HG02970 (cell line): ENCODE results near the gene CAMK2B.

Experiments used
- ATAC-seq: cut with Tn5 transposase; IDR thresholded peaks from one replicate; pipeline ENCODE4 v1.9.1; 2021; ENCODE audit warnings: mild to moderate bottlenecking, moderate library complexity, moderate number of reproducible peaks; ENCODE audit not compliant: unreplicated experiment, low FRiP score

Gene CAMK2B

GRCh38 chr7:44325201-44325671 lies at the start of gene CAMK2B:
Gene CAMK2B, minus strand, starts transcription at chr7:44325594. Its CDS starts 173 bp downstream, at chr7:44325421.
- no peak for ATAC-seq

- no peak for ATAC-seq
Observed at GRCh38 chr7:44374007-44374763, 48.8 kb upstream of the CAMK2B start.

- ATAC-seq, result no peak
Observed at GRCh38 chr7:44373418-44373740, 48.0 kb upstream of the CAMK2B start.

- ATAC-seq, result no peak
Observed at GRCh38 chr7:44372560-44373417, 47.4 kb upstream of the CAMK2B start.

GRCh38 chr7:44368885-44369284 lies 43.5 kb upstream of the CAMK2B start:
- ATAC-seq, result no peak

- ATAC-seq, result no peak
Observed at GRCh38 chr7:44368455-44368854, 43.1 kb upstream of the CAMK2B start.

GRCh38 chr7:44367475-44368043 lies 42.2 kb upstream of the CAMK2B start:
- no peak for ATAC-seq

- ATAC-seq, result no peak
Observed at GRCh38 chr7:44366986-44367385, 41.6 kb upstream of the CAMK2B start.

- ATAC-seq, result no peak
Observed at GRCh38 chr7:44353668-44354067, 28.3 kb upstream of the CAMK2B start.

- ATAC-seq, result no peak
Observed at GRCh38 chr7:44348851-44349781, 23.7 kb upstream of the CAMK2B start.

- ATAC-seq, result no peak
Observed at GRCh38 chr7:44348300-44348699, 22.9 kb upstream of the CAMK2B start.

- no peak for ATAC-seq
Observed at GRCh38 chr7:44347546-44348114, 22.2 kb upstream of the CAMK2B start.

- ATAC-seq, result no peak
Observed at GRCh38 chr7:44346063-44346462, 20.7 kb upstream of the CAMK2B start.

GRCh38 chr7:44341401-44341800 lies 16.0 kb upstream of the CAMK2B start:
- ATAC-seq, result no peak

GRCh38 chr7:44338600-44338999 lies 13.2 kb upstream of the CAMK2B start:
- no peak for ATAC-seq

- no peak for ATAC-seq
Observed at GRCh38 chr7:44336491-44336890, 11.1 kb upstream of the CAMK2B start.

- no peak for ATAC-seq
Observed at GRCh38 chr7:44335184-44335583, 9.8 kb upstream of the CAMK2B start.

- no peak for ATAC-seq
Observed at GRCh38 chr7:44334734-44335097, 9.3 kb upstream of the CAMK2B start.

GRCh38 chr7:44333911-44334733 lies 8.7 kb upstream of the CAMK2B start:
- no peak for ATAC-seq
